Astrocyte of the cerebellum (primary cell): ENCODE results near the gene JPH4.

Experiments
- DNase-seq: peaks from one replicate; pipeline ENCODE4 v3.0.0-alpha.2; 2011; ENCODE audit warnings: low read depth
- H3K4me3 ChIP-seq: 2 replicates; pipeline ENCODE4 v1.5.1; 2011; ENCODE audit warnings: mild to moderate bottlenecking, low read depth, low read length, moderate library complexity
- CTCF ChIP-seq: IDR thresholded peaks from 2 replicates; pipeline ENCODE4 v1.5.1; 2012; ENCODE audit warnings: low read length, low read depth, moderate library complexity, mild to moderate bottlenecking; ENCODE audit errors: missing control alignments
- in situ Hi-C: cut with HindIII; loops from 2 replicates; pipeline ENCODE4 v1.10.0; 2017; ENCODE audit warnings: low sequenced_read_pairs

Gene JPH4

GRCh38 chr14:23578560-23579310 lies at the start of gene JPH4:
TSS of gene JPH4 (minus strand) at chr14:23578790. CDS start at chr14:23577453, 1,337 bp downstream.
- no peak for DNase-seq
- in situ Hi-C loops, result no loop called here
- no peak within 1 kb of the TSS for H3K4me3 ChIP-seq
- no peak for TF ChIP-seq CTCF

- TF ChIP-seq CTCF, result no peak
- DNase-seq, result no peak
- H3K4me3 ChIP-seq, result no peak overlapping the region
- in situ Hi-C loops, result no loop called here
These were observed 49.4 kb upstream of the JPH4 start for GRCh38 chr14:23627961-23628360.

- H3K4me3 ChIP-seq, result no peak overlapping the region
- in situ Hi-C loops, result no loop called here
- TF ChIP-seq CTCF, result no peak
- no peak for DNase-seq
These were observed 48.4 kb upstream of the JPH4 start for GRCh38 chr14:23626946-23627345.

DNA sequence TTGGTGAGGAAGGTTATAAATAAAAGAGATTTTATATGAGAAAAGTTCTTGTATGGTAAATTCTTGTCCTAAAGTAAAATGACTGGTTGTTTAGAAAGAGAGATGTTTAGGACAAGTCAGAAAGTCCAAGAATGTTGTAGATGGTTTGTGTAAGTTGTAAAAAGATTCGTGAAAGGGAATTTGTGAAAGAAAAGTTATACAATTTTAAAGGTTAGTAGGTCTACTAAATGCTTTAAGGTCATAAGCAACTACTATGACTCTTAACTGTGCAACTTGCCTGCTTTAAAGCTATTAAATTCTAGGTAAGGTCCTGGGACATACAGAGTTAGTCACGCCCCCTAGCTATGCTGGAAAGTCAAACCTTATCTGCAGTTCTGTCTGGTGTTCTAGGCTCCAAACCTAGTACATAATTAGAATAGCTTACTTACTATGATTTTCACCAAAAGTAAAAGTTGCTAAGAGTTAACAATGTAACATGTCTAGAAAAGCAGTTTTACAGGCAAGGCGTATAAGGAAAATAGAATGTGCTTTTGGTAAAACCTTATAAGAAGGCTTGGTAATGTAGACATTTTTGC lies 46.3 kb upstream of the JPH4 start:
- no peak for TF ChIP-seq CTCF
- in situ Hi-C loops, result no loop called here
- no peak for DNase-seq
- no peak overlapping the region for H3K4me3 ChIP-seq

DNA sequence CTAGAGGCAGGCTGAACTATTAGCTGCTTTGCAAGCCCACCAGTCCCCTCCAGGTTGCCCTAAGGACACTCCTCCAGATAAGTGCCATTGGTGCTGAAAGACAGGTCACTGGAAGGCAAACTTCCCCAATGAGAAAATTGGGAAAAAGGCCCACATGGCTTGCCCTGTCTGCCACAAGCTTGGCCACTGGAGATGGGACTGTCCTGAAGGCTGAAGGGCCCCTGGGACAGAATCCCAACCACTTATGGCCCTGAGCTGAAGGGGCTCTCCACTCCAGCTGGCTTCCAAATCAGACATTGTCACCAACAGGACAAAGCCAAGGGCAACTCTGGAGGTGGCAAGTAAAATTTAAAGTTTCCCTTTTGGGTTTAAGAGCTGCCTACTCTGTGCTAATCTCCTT lies 45.4 kb upstream of the JPH4 start:
- no peak for TF ChIP-seq CTCF
- H3K4me3 ChIP-seq, result no peak overlapping the region
- in situ Hi-C loops, result no loop called here
- no peak for DNase-seq

DNA sequence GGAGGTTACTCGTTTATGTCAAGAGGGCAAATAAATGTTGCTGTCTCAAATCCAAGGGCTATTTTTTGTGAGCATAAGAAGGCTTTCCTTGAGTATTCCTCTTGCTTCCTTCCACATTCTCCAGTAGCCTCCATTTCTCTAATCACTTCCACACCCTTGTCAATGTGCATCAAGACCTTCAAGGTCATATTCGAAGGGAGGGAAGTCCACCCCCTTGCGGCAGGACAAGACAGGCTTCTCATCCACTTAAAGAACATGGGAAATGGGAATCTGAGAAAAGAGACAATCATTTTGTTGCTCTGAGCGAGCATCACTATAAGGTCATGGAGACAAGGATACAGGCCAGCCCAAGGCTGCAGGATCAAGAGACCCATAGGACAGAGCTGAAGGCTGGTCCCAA lies 44.4 kb upstream of the JPH4 start:
- TF ChIP-seq CTCF, result no peak
- in situ Hi-C loops, result no loop called here
- H3K4me3 ChIP-seq, result no peak overlapping the region
- no peak for DNase-seq
